HG02852 (cell line): Measurements from ENCODE around the gene TRAF7.

Source experiments
- ATAC-seq: cut with Tn5 transposase; IDR thresholded peaks from one replicate; pipeline ENCODE4 v1.9.1; 2021; ENCODE audit warnings: mild to moderate bottlenecking, moderate library complexity; ENCODE audit not compliant: unreplicated experiment

The TRAF7 gene

GRCh38 chr16:2147378-2147777 is 8.2 kb upstream of the TRAF7 start:
- no peak for ATAC-seq

GRCh38 chr16:2147981-2148671 is 7.5 kb upstream of the TRAF7 start, which contains the start of gene RAB26:
TSS of gene RAB26 (plus strand) at chr16:2148625. CDS start at chr16:2148784, 159 bp downstream.
- ATAC-seq, result no peak

- no peak for ATAC-seq
Observed at GRCh38 chr16:2148714-2149629, 6.6 kb upstream of the TRAF7 start.

GRCh38 chr16:2149630-2150417 is 5.8 kb upstream of the TRAF7 start:
- no peak for ATAC-seq

GRCh38 chr16:2150418-2151187 is 5.0 kb upstream of the TRAF7 start:
- ATAC-seq, result no peak

- ATAC-seq, result no peak
Observed at GRCh38 chr16:2151188-2152091, 4.1 kb upstream of the TRAF7 start.

GRCh38 chr16:2152695-2153506 is 2.7 kb upstream of the TRAF7 start:
- ATAC-seq, result no peak

- no peak for ATAC-seq
Observed at GRCh38 chr16:2154533-2155090, 970 bp upstream of the TRAF7 start.

GRCh38 chr16:2155977-2156848 is 631 bp downstream of the TRAF7 start:
- no peak for ATAC-seq

GRCh38 chr16:2156849-2157224 is 1.3 kb downstream of the TRAF7 start:
- ATAC-seq, result no peak

GRCh38 chr16:2157480-2158261 is 2.1 kb downstream of the TRAF7 start:
- ATAC-seq, result no peak

GRCh38 chr16:2158262-2158638 is 2.7 kb downstream of the TRAF7 start:
- no peak for ATAC-seq

GRCh38 chr16:2159175-2159838 is 3.7 kb downstream of the TRAF7 start:
- ATAC-seq, result no peak

GRCh38 chr16:2160915-2161551 is 5.5 kb downstream of the TRAF7 start:
- no peak for ATAC-seq

- no peak for ATAC-seq
Observed at GRCh38 chr16:2161911-2162310, 6.3 kb downstream of the TRAF7 start.

- no peak for ATAC-seq
Observed at GRCh38 chr16:2162676-2163118, 7.1 kb downstream of the TRAF7 start.
